Measurements from ENCODE around the gene GFPT2. TPM values are rescaled to one million over a fixed set of nuclear protein-coding genes. Genes with fewer than 3 reads are reported as not detected.

GFPT2 gene
- total RNA-seq, 1 donor from 2014 or later: 1.7 TPM

DNA sequence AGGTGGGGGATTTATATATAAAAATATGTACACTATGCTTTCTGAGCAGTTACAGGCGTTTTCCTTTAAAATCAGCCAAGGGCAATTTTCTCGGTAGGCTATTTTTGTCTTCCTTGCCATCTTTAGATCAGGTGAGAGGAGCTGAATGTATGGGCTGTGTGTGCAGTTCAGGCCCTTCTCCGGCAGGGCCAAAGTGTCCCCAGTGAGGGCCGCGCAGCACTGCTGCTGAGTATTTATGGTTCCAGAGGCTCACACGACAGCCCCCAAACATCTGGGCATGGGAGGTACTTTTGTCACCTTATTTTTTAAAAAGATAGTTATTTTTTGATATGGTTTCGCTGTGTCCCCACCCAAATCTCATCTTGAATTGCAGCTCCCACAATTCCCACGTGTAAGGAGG, 11.5 kb downstream of the GFPT2 start:
- no peaks in the 10 kb centered on the region for H3K9me3 Mint-ChIP-seq (ENCODE audit: low read depth)
- no peak for DNase-seq (ENCODE audit: low spot score, unreplicated experiment)
- H3K36me3 Mint-ChIP-seq (ENCODE audit: insufficient read depth): no peaks in the 10 kb centered on the region
- H3K27me3 Mint-ChIP-seq: peaks cover 33% of the 10 kb centered on the region
- H3K4me3 Mint-ChIP-seq (ENCODE audit: low read depth): no peak overlapping the region
- H3K27ac Mint-ChIP-seq: no peak overlapping the region
- TF ChIP-seq CTCF (IDR thresholded peaks at IDR 0.05; ENCODE audit: unreplicated experiment): no peak
- no peaks in the 10 kb centered on the region for H3K4me1 Mint-ChIP-seq (ENCODE audit: low read depth)

DNA sequence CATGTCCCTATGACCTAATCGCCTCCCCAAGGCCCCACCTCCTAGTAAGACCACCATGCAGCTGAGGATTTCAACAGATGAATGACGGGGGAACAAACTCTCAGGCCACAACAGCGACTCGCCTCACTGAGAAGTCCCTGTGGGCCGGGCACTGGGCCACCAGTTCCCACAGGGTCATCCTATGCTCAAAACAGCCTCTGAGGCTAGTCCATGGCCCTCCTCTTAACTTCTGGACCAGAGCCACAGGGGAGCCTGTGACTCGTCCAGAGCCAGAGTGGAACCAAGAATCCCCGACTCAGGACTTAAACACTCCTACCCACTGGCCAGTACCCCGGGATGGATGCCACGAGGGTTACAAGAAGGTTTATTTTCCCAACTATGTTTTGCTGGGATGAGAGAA, 12.3 kb downstream of the GFPT2 start:
- no peak for TF ChIP-seq CTCF (IDR thresholded peaks at IDR 0.05; ENCODE audit: unreplicated experiment)
- DNase-seq (ENCODE audit: low spot score, unreplicated experiment): no peak
- Mint-ChIP-seq H3K4me3 (ENCODE audit: low read depth) (no peak overlapping the region), H3K4me1 (ENCODE audit: low read depth) (no peaks in the 10 kb centered on the region), H3K27me3 (peaks cover 28% of the 10 kb centered on the region), H3K36me3 (ENCODE audit: insufficient read depth) (no peaks in the 10 kb centered on the region), H3K9me3 (ENCODE audit: low read depth) (no peaks in the 10 kb centered on the region), H3K27ac (no peak overlapping the region)

- Mint-ChIP-seq H3K27me3 (peaks cover 23% of the 10 kb centered on the region), H3K4me3 (ENCODE audit: low read depth) (no peak overlapping the region), H3K9me3 (ENCODE audit: low read depth) (no peaks in the 10 kb centered on the region), H3K36me3 (ENCODE audit: insufficient read depth) (no peaks in the 10 kb centered on the region), H3K4me1 (ENCODE audit: low read depth) (no peaks in the 10 kb centered on the region), H3K27ac (no peak overlapping the region)
- no peak for TF ChIP-seq CTCF (IDR thresholded peaks at IDR 0.05; ENCODE audit: unreplicated experiment)
- no peak for DNase-seq (ENCODE audit: low spot score, unreplicated experiment)
Measured at GRCh38 chr5:180339583-180340183, 13.5 kb downstream of the GFPT2 start.

- Mint-ChIP-seq H3K27ac (no peak overlapping the region), H3K27me3 (peaks cover 12% of the 10 kb centered on the region), H3K9me3 (ENCODE audit: low read depth) (peaks cover 4% of the 10 kb centered on the region), H3K36me3 (ENCODE audit: insufficient read depth) (peaks cover 3% of the 10 kb centered on the region), H3K4me3 (ENCODE audit: low read depth) (no peak overlapping the region), H3K4me1 (ENCODE audit: low read depth) (no peaks in the 10 kb centered on the region)
- DNase-seq (ENCODE audit: low spot score, unreplicated experiment): no peak
- TF ChIP-seq CTCF (IDR thresholded peaks at IDR 0.05; ENCODE audit: unreplicated experiment): no peak
Measured at GRCh38 chr5:180338001-180338707, 15.0 kb downstream of the GFPT2 start.

GRCh38 chr5:180336234-180337020, 16.7 kb downstream of the GFPT2 start:
- Mint-ChIP-seq H3K4me3 (ENCODE audit: low read depth) (no peak overlapping the region), H3K9me3 (ENCODE audit: low read depth) (peaks cover 4% of the 10 kb centered on the region), H3K4me1 (ENCODE audit: low read depth) (no peaks in the 10 kb centered on the region), H3K36me3 (ENCODE audit: insufficient read depth) (peaks cover 5% of the 10 kb centered on the region), H3K27me3 (peaks cover 5% of the 10 kb centered on the region), H3K27ac (no peak overlapping the region)
- no peak for TF ChIP-seq CTCF (IDR thresholded peaks at IDR 0.05; ENCODE audit: unreplicated experiment)
- DNase-seq (ENCODE audit: low spot score, unreplicated experiment): no peak
